PFSK-1 (cell line): ENCODE measurements around the gene MRPL33.

Experiments
- FOXP2 ChIP-seq: optimal IDR thresholded peaks from 2 replicates; pipeline ENCODE3; 2011; ENCODE audit warnings: borderline replicate concordance, control low read depth, inconsistent platforms; ENCODE audit not compliant: insufficient read depth; ENCODE audit errors: extremely low read length, extremely low read depth
- POLR2AphosphoS5 ChIP-seq: IDR thresholded peaks from 2 replicates; pipeline ENCODE4 v1.6.1; 2012; ENCODE audit warnings: low read depth, mild to moderate bottlenecking, control low read depth, low read length, moderate library complexity
- SIN3A ChIP-seq: IDR thresholded peaks from 2 replicates; pipeline ENCODE4 v1.6.1; 2012; ENCODE audit warnings: mild to moderate bottlenecking, low read length, moderate library complexity, borderline replicate concordance; ENCODE audit not compliant: insufficient read depth
- TAF1 ChIP-seq: IDR thresholded peaks from 2 replicates; pipeline ENCODE4 v1.6.1; 2012; ENCODE audit warnings: low read length, control low read depth, borderline replicate concordance; ENCODE audit not compliant: insufficient read depth
- TF ChIP-seq, protein P1 (sequence below), 2 experiments: IDR thresholded peaks; 2 replicates each; pipeline versions ENCODE4 v1.6.1 to v1.8.0; 2011 to 2012; ENCODE audit warnings: low read depth in 2 of 2, low read length in 2 of 2, control low read depth in 1 of 2, inconsistent platforms in 1 of 2, mild to moderate bottlenecking in 1 of 2, moderate library complexity in 1 of 2; ENCODE audit not compliant: insufficient read depth in 1 of 2

DNA sequence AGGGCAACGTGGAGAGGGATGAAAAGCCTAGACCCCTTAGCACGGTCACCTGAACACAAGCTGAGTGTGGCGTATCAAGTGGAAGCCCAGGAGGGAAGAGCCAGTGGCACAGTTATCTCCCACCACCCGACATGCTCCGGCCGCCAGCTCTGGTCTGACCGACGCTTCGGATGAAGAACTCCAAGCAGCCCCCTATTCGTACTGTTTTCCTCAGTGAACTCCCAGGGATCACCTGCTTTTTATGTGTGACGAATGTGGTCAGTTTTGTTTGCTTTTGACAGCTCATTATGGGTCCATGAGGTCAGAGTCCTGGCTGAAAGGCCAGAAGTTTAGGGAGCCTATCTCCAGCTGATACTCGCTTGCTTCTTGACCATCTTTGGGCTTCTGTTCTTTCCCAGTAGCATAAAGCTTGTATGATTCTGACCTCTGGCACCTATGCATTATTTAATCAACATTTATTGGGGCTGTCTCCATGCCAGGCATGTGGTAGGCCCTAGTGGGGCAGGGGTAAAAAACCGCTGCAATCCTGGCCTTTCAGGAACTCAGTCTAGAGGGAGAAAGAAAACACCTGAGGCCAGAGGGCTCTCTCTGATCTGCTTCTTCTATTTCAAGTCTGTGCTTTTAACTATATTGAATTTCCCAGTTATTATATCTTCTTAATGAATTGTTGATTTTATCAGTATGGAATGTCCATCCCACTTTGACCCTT lies 33.0 kb upstream of the MRPL33 start:
- TF ChIP-seq POLR2AphosphoS5: no peak
- TF ChIP-seq FOXP2: no peak
- TF ChIP-seq SIN3A: no peak
- TF ChIP-seq, protein P1, sequence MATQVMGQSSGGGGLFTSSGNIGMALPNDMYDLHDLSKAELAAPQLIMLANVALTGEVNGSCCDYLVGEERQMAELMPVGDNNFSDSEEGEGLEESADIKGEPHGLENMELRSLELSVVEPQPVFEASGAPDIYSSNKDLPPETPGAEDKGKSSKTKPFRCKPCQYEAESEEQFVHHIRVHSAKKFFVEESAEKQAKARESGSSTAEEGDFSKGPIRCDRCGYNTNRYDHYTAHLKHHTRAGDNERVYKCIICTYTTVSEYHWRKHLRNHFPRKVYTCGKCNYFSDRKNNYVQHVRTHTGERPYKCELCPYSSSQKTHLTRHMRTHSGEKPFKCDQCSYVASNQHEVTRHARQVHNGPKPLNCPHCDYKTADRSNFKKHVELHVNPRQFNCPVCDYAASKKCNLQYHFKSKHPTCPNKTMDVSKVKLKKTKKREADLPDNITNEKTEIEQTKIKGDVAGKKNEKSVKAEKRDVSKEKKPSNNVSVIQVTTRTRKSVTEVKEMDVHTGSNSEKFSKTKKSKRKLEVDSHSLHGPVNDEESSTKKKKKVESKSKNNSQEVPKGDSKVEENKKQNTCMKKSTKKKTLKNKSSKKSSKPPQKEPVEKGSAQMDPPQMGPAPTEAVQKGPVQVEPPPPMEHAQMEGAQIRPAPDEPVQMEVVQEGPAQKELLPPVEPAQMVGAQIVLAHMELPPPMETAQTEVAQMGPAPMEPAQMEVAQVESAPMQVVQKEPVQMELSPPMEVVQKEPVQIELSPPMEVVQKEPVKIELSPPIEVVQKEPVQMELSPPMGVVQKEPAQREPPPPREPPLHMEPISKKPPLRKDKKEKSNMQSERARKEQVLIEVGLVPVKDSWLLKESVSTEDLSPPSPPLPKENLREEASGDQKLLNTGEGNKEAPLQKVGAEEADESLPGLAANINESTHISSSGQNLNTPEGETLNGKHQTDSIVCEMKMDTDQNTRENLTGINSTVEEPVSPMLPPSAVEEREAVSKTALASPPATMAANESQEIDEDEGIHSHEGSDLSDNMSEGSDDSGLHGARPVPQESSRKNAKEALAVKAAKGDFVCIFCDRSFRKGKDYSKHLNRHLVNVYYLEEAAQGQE (IDR thresholded peaks at IDR 0.05; ENCODE audit: insufficient read depth in 1 of 2, low read depth in 2 of 2, low read length in 2 of 2): no peak
- TF ChIP-seq TAF1: no peak
